Fibroblast of skin of left quadriceps (primary cell): ENCODE results near the gene HAP1.
"Not testable (repeated sequence)": the region's sequence is repeated elsewhere in the genome, so short reads cannot be mapped to it uniquely, and the experiment has no call there.

Source experiments
- DNase-seq, 2 experiments: peaks; one replicate each; pipeline ENCODE4 v3.0.0-alpha.2; 2013; ENCODE audit warnings: low read depth in 2 of 2

HAP1 gene

DNA sequence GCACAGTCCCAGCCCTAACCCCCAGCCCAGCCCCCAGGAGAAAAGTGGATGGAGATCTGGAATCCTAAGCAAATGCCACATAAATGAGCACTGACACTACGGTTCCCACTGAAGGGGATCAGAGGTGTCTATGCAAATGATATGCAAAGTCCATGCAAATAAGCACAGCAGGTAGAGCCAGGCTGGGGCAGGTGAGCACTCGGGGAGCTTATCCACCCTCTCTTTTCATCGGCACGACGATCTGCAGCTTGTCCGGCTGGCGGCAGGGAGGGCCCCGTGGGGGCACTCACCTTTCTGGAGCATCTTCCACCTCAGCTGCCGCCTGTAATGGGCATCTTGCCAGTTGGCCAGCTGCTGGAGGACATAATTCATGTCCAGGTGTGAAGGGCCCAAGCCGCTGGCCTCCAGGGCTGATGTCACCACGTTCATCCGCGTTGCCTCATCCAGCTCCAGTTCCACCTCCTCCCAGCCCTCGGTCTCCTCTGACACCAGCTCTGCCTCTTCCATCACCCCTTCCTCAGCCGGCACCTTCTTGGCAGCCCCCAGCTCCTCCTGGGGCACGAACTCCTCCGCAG, 9.9 kb downstream of the HAP1 start:
- no peak for DNase-seq

DNA sequence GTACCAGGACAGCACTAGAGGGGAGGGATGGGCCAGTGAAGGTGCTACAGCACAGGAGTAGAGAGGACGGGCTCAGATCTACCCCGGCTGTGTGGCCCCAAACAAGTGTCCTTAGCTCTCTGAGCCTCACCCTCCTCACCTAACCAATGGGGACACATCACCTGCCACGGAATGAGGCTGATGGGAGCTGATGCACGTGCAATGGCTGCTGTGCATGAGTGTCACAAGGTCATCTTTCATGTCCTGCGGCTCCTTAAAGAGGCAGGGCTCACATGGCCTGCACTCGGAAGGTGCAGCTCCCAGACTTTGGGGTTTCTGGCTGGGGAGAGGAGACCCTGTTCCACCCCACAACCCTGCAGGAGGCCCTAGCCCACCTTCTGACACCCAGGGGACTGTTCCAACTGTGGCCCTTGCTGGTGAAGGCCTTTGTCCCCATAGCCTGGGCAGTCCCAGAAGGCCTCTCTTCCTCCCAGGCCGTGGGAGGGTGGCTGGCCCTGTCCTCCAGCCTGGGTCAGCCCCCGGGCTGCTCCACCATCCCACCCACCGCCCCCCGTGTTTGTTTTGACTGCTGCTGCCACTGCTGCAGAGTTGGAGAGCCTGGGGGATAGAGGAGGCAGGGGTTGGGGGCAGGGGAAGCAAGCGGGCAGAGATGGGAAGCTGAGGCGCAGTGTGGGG, 10.5 kb downstream of the HAP1 start:
- DNase-seq, result no peak

DNA sequence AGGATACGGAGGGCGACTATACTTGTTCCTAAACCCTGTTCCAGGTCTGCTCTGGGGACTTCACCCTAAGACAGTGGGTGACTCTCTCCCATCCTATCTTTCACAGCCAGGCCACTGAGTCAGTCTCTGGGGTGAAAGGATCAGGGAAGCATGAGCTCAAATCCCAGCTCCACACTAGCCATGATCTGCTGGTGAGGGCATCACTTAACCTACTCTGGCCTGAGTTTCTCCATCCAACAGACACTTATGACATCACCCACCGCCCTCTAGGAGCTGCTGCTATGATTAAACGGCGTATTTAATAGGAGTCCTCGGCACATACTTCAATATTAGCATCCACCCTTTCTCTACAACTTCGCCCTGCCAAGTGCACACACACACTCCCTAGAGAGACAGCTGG, 12.2 kb downstream of the HAP1 start:
- DNase-seq, result no peak

DNA sequence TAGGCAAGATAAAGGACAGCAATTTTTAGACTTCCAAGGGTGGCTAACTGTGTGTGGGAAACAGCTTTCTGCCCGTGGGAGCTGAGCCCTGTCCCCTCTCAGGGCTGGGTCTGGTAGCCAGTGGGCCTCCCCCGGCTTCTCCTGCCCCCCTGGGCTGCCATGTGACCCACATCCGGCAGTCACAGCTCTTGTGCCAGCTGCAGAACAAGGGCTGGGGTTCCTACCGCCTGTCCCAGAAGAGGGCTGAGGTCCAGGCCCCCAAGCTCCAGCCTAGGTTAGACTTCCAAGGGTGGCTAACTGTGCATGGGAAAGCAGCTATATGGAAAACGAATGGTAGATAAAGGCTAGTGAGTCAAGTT, 16.2 kb downstream of the HAP1 start:
- DNase-seq, result no peak

DNA sequence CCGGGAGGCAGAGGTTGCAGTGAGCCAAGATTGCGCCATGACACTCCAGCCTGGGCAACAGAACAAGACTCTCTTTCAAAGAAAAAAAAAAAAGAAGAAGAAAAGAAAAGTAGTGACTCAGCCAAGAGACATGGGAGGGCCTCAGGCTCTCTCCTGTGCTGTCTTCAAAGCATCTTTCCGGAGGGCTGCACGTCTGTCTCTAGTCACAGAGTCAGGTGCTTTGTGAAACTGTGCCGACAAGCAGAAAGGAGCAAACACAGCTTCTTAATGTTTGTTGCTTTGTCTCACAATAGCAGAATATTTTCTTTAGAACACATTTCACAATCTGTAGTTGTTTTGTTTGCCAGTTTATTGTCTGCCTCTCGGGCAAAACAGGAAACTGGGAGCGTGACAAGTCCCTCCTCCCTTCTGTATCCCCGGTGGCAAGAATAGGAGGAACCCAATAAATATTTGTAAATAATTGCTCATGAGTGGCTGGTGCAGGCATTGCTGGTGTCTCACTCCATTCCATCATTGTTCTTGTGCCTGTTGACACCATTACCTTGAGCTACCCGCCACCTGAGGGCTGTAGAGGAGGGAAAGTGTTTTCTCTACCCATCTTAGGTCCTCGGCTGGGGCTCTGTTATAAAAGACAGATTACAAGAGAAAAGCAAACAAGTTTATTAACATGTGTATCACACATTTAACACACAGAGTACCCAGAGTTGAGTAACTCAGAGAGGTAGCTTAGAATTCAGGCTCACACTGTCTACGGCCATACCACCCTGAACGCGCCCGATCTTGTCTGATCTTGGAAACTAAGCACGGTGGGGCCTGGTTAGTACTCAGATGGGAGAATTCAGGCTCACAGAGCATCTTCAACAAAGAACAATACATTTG, 16.8 kb downstream of the HAP1 start:
- no peak for DNase-seq

DNA sequence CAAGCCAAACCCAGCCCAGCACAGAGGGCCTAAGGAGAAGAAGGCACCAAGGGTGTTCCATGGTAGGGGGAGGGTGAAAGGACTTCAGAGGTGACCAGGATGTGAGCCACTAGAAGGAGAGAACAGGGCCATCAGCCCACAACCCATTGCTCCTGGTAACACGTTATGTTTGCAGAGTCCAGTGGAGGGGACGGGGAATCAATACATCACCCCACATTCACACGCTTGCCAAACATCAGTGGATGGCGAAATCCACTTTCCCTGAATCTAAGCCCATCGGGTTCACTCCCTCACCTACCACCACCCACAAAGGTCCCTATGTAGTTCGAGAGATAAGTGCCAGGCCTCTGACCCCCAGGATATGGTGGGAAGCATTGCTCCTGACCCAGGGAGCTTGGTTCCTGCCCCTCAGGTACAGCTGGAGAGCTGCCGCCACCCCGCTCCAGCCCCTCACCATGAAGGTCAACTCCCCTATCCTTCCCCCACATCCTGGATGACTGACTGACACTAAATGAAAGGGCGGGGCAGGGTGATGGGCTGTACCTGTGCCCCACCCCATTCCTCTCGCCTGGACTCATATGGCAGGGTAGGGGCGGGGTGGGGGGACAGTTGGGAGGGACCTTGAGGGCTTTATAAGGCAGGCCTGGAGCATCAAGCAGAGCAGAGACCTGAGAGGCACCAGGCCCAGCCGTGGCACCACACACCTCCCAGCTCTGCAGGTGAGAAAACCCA, 22.6 kb downstream of the HAP1 start, which contains the start of gene GAST:
Gene GAST, plus strand, starts transcription at position 663 of the 732 bp plus-strand sequence. CDS start 3,106 bp downstream, outside the sequence.
- no peak for DNase-seq

DNA sequence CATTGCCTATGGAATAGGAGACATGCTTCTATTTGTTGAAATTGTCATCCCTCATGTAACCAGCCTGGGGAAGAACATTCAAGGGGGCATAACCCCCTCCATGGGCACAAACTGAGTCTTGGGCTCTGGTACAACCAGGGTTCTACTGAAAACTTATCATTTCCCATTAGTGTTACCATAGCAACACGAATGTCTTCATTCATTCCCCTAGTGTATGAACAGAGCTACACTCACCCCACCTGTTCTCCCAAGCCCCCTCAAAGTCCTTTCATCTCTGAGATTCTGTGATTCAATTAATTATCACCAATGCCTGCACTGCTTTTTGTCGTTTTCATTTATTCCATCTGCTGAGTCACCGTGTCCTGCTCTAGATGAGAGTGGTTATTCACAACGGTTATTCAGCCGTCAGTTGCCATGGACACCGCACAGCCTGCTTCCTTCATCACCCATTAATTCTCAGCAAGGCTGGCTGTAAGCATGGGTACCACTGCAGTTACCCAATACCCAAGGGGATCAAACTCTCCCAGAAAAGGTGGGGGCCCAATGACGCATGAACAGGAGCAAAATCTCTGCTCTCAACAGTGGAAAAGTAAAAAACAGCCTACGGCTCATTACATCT, 23.9 kb downstream of the HAP1 start:
- DNase-seq, result no peak

DNA sequence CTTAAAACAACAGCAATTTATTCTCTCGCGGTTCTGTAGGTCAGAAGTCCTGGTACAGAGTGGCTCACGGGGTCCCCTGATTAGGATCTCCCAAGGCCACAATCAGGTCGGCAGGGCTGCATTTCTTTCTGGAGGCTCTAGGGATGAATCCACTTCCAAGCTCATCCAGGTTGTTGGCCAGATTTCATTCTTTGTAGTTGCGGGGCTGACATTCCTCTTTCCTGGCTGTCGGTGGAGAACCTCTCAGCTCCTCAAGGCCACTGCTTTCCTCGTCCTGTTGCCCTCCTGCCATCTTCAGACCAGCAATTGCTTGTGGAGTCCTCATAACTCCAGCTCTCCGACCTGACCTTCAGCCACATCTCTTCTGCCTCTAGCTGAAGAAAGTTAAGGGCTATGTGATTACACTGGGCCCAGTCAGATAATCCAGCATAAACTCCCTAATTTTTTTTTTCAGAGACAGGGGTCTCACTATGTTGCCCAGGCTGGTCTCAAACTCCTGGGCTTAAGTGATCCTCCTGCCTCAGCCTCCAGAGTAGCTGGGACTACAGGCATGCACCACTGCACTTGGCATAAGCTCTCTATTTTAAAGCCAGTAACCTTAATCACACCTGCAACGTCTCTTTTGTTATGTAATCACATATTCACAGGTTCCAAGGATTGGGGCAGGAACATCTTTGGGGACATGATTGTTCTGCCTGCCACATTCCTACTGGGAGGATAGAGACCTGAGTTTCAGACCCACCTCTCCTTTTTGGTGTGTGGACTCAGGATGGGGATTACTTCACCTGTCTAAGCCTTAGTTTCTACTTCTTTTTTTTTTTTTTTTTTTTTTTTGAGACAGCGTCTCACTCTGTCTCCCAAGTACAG, 26.4 kb downstream of the HAP1 start:
- no peak for DNase-seq

DNA sequence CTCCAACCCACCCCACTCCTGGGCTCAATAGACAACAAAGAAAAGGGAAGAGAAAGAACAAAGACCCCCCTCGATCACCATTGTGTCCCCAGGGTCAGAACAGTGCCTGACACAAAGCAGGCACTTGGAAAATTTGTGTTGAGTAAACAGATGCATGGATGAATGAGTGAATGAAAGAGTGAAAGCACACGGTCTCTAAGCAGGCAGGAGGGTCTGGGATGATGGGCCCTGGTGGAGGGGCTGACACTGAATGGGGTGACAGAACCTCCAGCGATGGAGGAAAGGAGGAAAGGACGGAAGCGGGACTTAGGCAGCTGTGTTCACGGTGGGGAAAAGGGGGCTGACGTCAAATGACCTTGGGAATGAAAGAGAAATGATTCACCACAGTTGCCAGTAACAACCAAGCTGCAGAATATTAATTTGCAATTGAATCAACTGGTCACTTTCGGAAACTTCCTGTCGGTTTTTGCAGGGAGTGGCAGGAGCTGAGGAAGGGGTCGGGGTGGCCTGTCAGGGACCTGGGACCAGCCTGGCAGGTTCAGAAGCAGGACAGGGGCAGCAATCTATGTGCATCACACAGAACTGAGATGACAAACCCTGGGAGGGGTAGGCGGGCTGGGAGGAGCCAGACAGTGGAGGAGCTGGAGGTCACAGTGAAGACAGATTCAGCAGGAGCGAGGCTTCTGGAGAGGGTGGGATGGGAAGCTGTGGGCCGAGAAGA, 29.0 kb downstream of the HAP1 start:
- no peak for DNase-seq

DNA sequence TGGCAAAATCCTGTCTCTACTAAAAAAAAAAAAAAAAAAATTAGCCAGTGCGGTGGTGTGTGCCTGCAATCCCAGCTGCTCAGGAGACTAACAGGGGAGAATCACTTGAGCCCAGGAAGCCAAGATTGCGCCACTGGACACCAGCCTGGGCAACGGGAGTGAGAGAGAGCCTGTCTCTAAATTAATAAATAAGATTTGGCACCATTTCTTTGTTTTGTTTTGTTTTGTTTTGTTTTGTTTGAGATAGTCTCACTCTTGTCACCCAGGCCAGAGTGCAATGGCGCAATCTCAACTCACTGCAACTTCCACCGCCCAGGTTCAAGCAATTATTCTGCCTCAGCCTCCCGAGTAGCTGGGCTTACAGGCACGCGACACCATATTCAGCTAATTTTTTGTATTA, 31.7 kb downstream of the HAP1 start:
- no peak for DNase-seq

DNA sequence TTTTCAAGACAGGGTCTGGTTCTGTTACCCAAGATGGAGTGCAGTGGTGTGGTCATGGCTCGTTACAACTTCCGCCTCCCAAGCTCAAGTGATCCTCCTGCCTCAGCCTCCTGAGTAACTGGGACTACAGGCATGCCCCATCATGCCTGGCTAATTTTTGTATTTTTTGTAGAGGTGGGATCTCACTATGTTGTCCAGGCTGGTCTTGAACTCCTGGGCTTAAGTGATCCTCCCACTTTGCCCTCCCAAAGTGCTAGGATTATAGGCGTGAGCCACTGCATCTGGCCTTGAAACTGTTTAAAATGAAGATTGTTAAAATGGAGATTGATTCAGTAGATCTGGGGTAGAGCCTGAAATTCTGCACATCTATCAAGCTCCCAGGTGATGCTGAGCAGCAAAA, 33.6 kb downstream of the HAP1 start:
- DNase-seq, result not testable (repeated sequence)

DNA sequence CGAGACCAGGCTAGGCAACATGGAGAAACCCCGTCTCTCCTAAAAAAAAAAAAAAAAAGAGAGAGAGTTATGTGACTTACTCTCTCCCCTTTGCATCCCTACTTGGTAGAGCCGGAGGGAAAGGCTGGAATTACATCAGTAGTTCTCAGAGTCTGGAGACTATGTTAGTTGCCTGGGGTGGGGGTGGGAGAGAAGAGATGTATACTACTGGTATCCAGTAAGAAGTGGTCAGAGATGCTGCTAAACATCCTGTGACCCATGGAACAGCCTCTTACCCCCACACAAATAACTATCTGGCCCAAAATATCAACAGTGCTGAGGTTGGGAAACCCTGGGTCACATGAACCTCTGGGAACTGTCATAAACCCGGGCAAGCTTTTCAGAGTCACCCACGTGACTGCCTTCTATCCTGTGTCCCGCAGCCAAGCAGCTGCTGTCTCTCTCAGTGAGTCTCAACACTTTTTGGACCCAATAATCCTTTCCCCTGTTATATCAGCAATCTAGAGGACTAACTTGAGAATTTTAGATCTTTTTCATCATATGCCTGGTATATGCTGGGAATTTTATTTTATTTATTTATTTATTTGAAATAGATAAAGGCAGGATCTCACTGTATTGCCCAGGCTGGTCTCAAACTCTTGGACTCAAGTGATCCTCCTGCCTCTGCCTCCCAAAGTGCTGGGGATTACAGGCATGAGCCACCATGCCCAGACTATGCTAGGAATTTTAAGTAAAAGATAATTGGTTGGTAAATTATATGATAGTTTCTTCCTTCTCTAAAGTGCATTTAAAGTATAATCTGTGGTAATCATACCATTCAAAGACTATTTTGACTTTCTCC, 37.1 kb downstream of the HAP1 start:
- no peak for DNase-seq

DNA sequence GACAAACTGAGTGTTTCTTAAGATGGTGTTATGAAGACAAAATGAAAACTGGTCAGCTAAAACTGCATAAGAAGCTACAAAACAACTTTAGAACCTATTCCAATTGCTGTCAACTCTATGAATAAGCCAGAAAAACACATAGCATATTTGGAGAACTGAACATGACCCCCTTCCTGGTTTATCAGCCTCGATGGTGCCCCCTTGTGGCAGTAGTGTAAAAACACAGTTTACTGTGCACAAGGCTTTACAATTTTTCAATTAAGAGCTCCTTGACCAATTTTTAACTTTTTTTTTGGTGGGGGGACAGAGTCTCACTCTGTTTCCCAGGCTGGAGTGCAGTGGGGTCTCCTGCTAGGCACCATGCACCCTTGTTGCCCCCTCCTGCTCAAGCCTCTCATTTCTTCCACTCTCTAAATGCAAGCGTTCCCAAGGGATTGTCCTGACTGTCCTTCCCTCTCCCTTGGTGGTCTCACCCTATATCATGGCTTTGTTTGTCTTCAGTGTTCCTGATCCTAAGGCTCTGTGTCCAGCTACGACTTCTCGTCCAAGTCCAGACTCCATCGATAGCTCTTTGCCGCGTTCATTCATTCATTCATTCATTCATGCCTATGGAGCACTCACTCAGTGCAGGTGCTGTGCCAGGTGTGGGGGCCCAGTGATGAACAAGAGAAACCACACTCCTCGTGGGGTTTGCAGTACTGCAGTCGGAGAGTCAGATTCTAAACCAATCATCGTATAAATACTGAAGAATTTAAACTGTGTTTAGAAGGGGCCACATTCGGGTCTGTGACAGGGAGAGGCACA, 38.3 kb downstream of the HAP1 start:
- DNase-seq, result peak; percentile 62 to 68

DNA sequence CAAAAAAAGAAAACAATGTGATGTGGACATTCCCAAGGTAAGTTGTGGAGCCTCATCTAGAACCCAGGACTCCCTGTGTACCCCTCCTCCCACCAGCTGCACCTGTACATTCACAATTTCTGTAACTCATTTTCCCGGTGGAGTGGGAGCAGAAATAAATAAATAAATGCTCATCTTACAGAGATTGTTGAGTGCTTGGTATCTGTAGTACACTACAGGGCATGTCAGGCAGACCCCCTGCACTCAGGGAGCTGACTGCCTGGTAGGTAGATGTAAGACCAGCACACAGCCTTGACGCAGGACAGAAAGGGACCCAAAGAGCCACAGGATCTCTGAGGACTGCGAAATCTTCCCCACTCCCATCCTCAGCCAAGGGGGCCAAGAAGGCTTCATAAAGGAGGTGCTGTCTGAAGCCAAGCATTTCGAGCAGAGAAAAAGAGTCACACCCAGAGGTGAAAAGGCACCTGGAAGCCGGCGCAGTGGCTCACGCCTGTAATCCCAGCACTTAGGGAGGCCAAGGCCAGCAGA, 39.2 kb downstream of the HAP1 start:
- no peak for DNase-seq

DNA sequence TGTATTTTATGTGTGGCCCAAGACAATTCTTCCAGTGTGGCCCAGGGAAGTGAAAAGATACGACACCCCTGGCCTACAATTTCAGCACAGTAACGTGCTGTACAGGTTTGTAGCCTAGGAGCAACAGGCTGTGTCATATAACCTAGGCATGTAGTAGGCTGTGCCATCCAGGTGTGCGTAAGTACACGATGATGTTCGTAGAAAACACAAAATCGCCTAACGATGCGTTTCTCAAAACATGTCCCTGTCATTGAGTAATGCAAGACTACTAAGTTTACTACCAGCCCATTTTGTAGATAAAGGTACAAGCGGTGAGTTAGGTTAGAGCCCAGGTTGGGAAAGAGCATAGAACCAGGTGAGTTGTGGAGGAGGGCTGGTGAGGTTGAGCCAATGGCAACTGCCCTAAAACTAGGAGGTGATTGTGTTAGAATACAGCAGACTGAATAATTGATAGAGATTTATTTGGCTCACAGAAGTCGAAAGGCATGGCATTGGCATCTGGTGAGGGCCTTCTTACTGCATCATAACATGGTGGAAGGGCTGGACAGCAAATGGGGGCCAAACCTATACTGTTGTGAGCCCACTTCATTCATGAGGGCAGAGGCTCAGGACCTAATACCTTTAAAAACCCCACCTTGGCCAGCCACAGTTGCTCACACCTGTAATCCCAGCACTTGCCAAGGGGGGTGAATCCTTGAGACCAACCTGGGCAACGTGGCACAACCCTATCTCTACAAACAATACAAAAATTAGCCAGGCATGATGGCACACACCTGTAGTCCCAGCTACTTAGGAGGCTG, 41.5 kb downstream of the HAP1 start:
- no peak for DNase-seq

DNA sequence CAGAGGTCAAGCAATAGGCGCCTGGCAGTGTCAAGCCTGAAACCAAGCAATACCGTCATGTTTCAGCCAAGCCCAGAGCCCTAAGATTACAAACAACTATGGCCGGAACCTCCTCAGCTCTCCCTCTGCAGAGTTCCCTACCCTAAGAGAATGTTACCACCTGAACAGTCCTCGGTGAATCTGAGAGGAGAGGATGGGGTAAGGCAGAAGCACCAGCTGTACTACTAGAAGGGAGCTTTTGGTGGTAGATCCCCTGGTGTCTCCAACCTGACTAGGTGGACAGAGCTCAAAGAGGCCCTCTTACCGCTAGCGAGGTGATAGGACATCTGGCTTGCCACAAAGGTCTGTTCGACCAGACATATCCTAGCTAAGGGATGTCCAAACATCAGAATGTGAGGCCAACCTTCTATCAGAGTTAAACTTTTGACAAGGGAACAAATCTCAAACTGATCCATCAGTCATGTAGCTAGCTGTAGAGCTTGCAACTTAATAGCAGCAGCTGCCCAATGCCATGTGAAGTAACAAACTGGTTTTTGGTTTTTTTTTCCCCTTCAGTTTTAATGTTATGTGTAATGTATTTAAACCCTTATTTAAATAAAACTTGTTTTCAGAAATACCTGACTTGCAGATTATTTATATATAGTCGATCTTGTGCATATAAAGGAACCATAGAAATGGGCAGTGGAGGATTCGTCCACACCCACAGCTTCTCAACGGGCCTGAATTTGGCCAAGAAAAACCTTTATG, 43.2 kb downstream of the HAP1 start:
- DNase-seq, result no peak

DNA sequence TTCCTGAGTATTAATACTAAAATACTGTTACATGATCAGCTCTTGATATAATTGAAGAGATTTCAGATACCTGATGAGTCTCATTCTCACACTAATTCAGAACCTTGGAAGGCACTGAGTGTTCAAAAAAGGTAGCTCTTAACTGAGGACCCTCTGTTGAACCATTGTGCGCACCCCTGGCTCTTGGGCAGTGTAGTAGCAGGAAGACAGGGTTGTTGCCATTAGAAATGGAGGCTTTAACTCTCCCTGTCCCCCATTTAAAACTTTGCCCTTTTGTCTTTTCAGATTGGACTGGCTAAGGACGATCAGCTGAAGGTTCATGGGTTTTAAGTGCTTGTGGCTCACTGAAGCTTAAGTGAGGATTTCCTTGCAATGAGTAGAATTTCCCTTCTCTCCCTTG, 43.9 kb downstream of the HAP1 start:
- DNase-seq, result no peak
